Measurements from ENCODE around the gene KCNMA1.

The KCNMA1 gene

GRCh38 chr10:76887223-76888010, 750.2 kb downstream of the KCNMA1 start:
- Histone ChIP-seq H3K9me3 (ENCODE audit: control insufficient read depth, insufficient read depth, low read length) (no peaks in the 10 kb centered on the region), H3K36me3 (ENCODE audit: control insufficient read depth, insufficient read depth, low read length) (no peaks in the 10 kb centered on the region), H3K4me3 (ENCODE audit: low read depth, low read length) (no peak overlapping the region), H3K27me3 (ENCODE audit: control insufficient read depth, insufficient read depth, low read length) (no peaks in the 10 kb centered on the region), H3K9ac (ENCODE audit: low read depth, low read length) (no peak overlapping the region), H3K4me1 (ENCODE audit: control insufficient read depth, insufficient read depth, low read length) (no peaks in the 10 kb centered on the region)

- no peak overlapping the region for H3K9ac ChIP-seq (ENCODE audit: low read depth, low read length)
- no peaks in the 10 kb centered on the region for H3K9me3 ChIP-seq (ENCODE audit: control insufficient read depth, insufficient read depth, low read length)
- no peaks in the 10 kb centered on the region for H3K36me3 ChIP-seq (ENCODE audit: control insufficient read depth, insufficient read depth, low read length)
- no peak overlapping the region for H3K4me3 ChIP-seq (ENCODE audit: low read depth, low read length)
- H3K27me3 ChIP-seq (ENCODE audit: control insufficient read depth, insufficient read depth, low read length): no peaks in the 10 kb centered on the region
- no peaks in the 10 kb centered on the region for H3K4me1 ChIP-seq (ENCODE audit: control insufficient read depth, insufficient read depth, low read length)
Measured at GRCh38 chr10:76885816-76886215, 751.8 kb downstream of the KCNMA1 start.

GRCh38 chr10:76884673-76885275, 752.8 kb downstream of the KCNMA1 start:
- Histone ChIP-seq H3K36me3 (ENCODE audit: control insufficient read depth, insufficient read depth, low read length) (no peaks in the 10 kb centered on the region), H3K9me3 (ENCODE audit: control insufficient read depth, insufficient read depth, low read length) (no peaks in the 10 kb centered on the region)

GRCh38 chr10:76883596-76883995, 754.0 kb downstream of the KCNMA1 start:
- Histone ChIP-seq H3K36me3 (ENCODE audit: control insufficient read depth, insufficient read depth, low read length) (no peaks in the 10 kb centered on the region), H3K9me3 (ENCODE audit: control insufficient read depth, insufficient read depth, low read length) (no peaks in the 10 kb centered on the region), H3K4me1 (ENCODE audit: control insufficient read depth, insufficient read depth, low read length) (no peaks in the 10 kb centered on the region), H3K9ac (ENCODE audit: low read depth, low read length) (no peak overlapping the region), H3K4me3 (ENCODE audit: low read depth, low read length) (no peak overlapping the region), H3K27me3 (ENCODE audit: control insufficient read depth, insufficient read depth, low read length) (no peaks in the 10 kb centered on the region)

More at GRCh38 chr10:76884673-76885275, 752.8 kb downstream of the KCNMA1 start:
- Histone ChIP-seq H3K9ac (ENCODE audit: low read depth, low read length) (no peak overlapping the region), H3K4me1 (ENCODE audit: control insufficient read depth, insufficient read depth, low read length) (no peaks in the 10 kb centered on the region), H3K27me3 (ENCODE audit: control insufficient read depth, insufficient read depth, low read length) (no peaks in the 10 kb centered on the region), H3K4me3 (ENCODE audit: low read depth, low read length) (no peak overlapping the region)

GRCh38 chr10:76882796-76883195, 754.8 kb downstream of the KCNMA1 start:
- H3K4me1 ChIP-seq (ENCODE audit: control insufficient read depth, insufficient read depth, low read length): no peaks in the 10 kb centered on the region
- no peak overlapping the region for H3K9ac ChIP-seq (ENCODE audit: low read depth, low read length)
- H3K36me3 ChIP-seq (ENCODE audit: control insufficient read depth, insufficient read depth, low read length): no peaks in the 10 kb centered on the region
- H3K9me3 ChIP-seq (ENCODE audit: control insufficient read depth, insufficient read depth, low read length): no peaks in the 10 kb centered on the region
- H3K4me3 ChIP-seq (ENCODE audit: low read depth, low read length): no peak overlapping the region
- H3K27me3 ChIP-seq (ENCODE audit: control insufficient read depth, insufficient read depth, low read length): no peaks in the 10 kb centered on the region

- Histone ChIP-seq H3K4me1 (ENCODE audit: control insufficient read depth, insufficient read depth, low read length) (no peaks in the 10 kb centered on the region), H3K27me3 (ENCODE audit: control insufficient read depth, insufficient read depth, low read length) (no peaks in the 10 kb centered on the region), H3K4me3 (ENCODE audit: low read depth, low read length) (no peak overlapping the region), H3K36me3 (ENCODE audit: control insufficient read depth, insufficient read depth, low read length) (no peaks in the 10 kb centered on the region), H3K9me3 (ENCODE audit: control insufficient read depth, insufficient read depth, low read length) (no peaks in the 10 kb centered on the region), H3K9ac (ENCODE audit: low read depth, low read length) (no peak overlapping the region)
Measured at GRCh38 chr10:76882245-76882644, 755.4 kb downstream of the KCNMA1 start.

- H3K9me3 ChIP-seq (ENCODE audit: control insufficient read depth, insufficient read depth, low read length): no peaks in the 10 kb centered on the region
- no peaks in the 10 kb centered on the region for H3K27me3 ChIP-seq (ENCODE audit: control insufficient read depth, insufficient read depth, low read length)
- H3K4me1 ChIP-seq (ENCODE audit: control insufficient read depth, insufficient read depth, low read length): no peaks in the 10 kb centered on the region
- H3K36me3 ChIP-seq (ENCODE audit: control insufficient read depth, insufficient read depth, low read length): no peaks in the 10 kb centered on the region
- H3K4me3 ChIP-seq (ENCODE audit: low read depth, low read length): no peak overlapping the region
- H3K9ac ChIP-seq (ENCODE audit: low read depth, low read length): no peak overlapping the region
Measured at GRCh38 chr10:76881477-76882220, 756.0 kb downstream of the KCNMA1 start.

GRCh38 chr10:76880931-76881330, 756.7 kb downstream of the KCNMA1 start:
- Histone ChIP-seq H3K27me3 (ENCODE audit: control insufficient read depth, insufficient read depth, low read length) (no peaks in the 10 kb centered on the region), H3K4me3 (ENCODE audit: low read depth, low read length) (no peak overlapping the region), H3K4me1 (ENCODE audit: control insufficient read depth, insufficient read depth, low read length) (no peaks in the 10 kb centered on the region), H3K36me3 (ENCODE audit: control insufficient read depth, insufficient read depth, low read length) (no peaks in the 10 kb centered on the region), H3K9ac (ENCODE audit: low read depth, low read length) (no peak overlapping the region), H3K9me3 (ENCODE audit: control insufficient read depth, insufficient read depth, low read length) (no peaks in the 10 kb centered on the region)

GRCh38 chr10:76879116-76879913, 758.3 kb downstream of the KCNMA1 start:
- H3K9ac ChIP-seq (ENCODE audit: low read depth, low read length): no peak overlapping the region

GRCh38 chr10:76878514-76878913, 759.1 kb downstream of the KCNMA1 start:
- H3K4me1 ChIP-seq (ENCODE audit: control insufficient read depth, insufficient read depth, low read length): no peaks in the 10 kb centered on the region
- no peak overlapping the region for H3K4me3 ChIP-seq (ENCODE audit: low read depth, low read length)
- no peak overlapping the region for H3K9ac ChIP-seq (ENCODE audit: low read depth, low read length)
- H3K9me3 ChIP-seq (ENCODE audit: control insufficient read depth, insufficient read depth, low read length): no peaks in the 10 kb centered on the region
- no peaks in the 10 kb centered on the region for H3K36me3 ChIP-seq (ENCODE audit: control insufficient read depth, insufficient read depth, low read length)
- no peaks in the 10 kb centered on the region for H3K27me3 ChIP-seq (ENCODE audit: control insufficient read depth, insufficient read depth, low read length)

More at GRCh38 chr10:76879116-76879913, 758.3 kb downstream of the KCNMA1 start:
- Histone ChIP-seq H3K27me3 (ENCODE audit: control insufficient read depth, insufficient read depth, low read length) (no peaks in the 10 kb centered on the region), H3K36me3 (ENCODE audit: control insufficient read depth, insufficient read depth, low read length) (no peaks in the 10 kb centered on the region), H3K9me3 (ENCODE audit: control insufficient read depth, insufficient read depth, low read length) (no peaks in the 10 kb centered on the region), H3K4me3 (ENCODE audit: low read depth, low read length) (no peak overlapping the region), H3K4me1 (ENCODE audit: control insufficient read depth, insufficient read depth, low read length) (no peaks in the 10 kb centered on the region)

GRCh38 chr10:76874896-76875295, 762.7 kb downstream of the KCNMA1 start:
- Histone ChIP-seq H3K27me3 (ENCODE audit: control insufficient read depth, insufficient read depth, low read length) (no peaks in the 10 kb centered on the region), H3K4me1 (ENCODE audit: control insufficient read depth, insufficient read depth, low read length) (no peaks in the 10 kb centered on the region), H3K36me3 (ENCODE audit: control insufficient read depth, insufficient read depth, low read length) (no peaks in the 10 kb centered on the region), H3K9me3 (ENCODE audit: control insufficient read depth, insufficient read depth, low read length) (no peaks in the 10 kb centered on the region), H3K4me3 (ENCODE audit: low read depth, low read length) (no peak overlapping the region), H3K9ac (ENCODE audit: low read depth, low read length) (no peak overlapping the region)
